RWPE2 (cell line): ENCODE data around the gene ST13.

Experiments
- ATAC-seq: fragments of 200-7000 bp; cut with Tn5 transposase; 3 replicates; pipeline ENCODE4 v1.9.1; 2021; ENCODE audit warnings: low read depth
- DNase-seq: peaks from one replicate; pipeline ENCODE4 v3.0.0-alpha.2; 2020; ENCODE audit warnings: low spot score
- H3K27ac ChIP-seq: fragments of 450-650 bp; 2 replicates; pipeline ENCODE4 v1.5.1; 2017; ENCODE audit warnings: mild to moderate bottlenecking; ENCODE audit not compliant: poor library complexity, severe bottlenecking
- H3K27me3 ChIP-seq: fragments of 250-450 bp; sonication (Bioruptor Pico); 2 replicates; pipeline ENCODE4 v1.5.1; 2021; ENCODE audit warnings: mild to moderate bottlenecking, moderate library complexity; ENCODE audit not compliant: insufficient read depth, poor library complexity, severe bottlenecking
- H3K36me3 ChIP-seq: fragments of 250-450 bp; sonication (Bioruptor Pico); 2 replicates; pipeline ENCODE4 v1.5.1; 2020; ENCODE audit warnings: low read depth, mild to moderate bottlenecking, moderate library complexity
- H3K4me1 ChIP-seq: fragments of 250-450 bp; sonication (Bioruptor Pico); 2 replicates; pipeline ENCODE4 v1.5.1; 2021; ENCODE audit warnings: mild to moderate bottlenecking, moderate library complexity; ENCODE audit not compliant: insufficient read depth, poor library complexity, severe bottlenecking
- H3K4me3 ChIP-seq: fragments of 250-450 bp; sonication (Bioruptor Pico); 2 replicates; pipeline ENCODE4 v1.5.1; 2021; ENCODE audit warnings: mild to moderate bottlenecking, moderate library complexity; ENCODE audit not compliant: severe bottlenecking
- H3K9me3 ChIP-seq: fragments of 250-450 bp; sonication (Bioruptor Pico); 2 replicates; pipeline ENCODE4 v1.5.1; 2021; ENCODE audit warnings: mild to moderate bottlenecking, moderate library complexity; ENCODE audit not compliant: severe bottlenecking
- TF ChIP-seq, protein P1 (sequence below): fragments of 450-650 bp; IDR thresholded peaks from one replicate; pipeline ENCODE4 v1.5.1; 2017; ENCODE audit warnings: mild to moderate bottlenecking, moderate library complexity; ENCODE audit not compliant: poor library complexity, severe bottlenecking

The ST13 gene

DNA sequence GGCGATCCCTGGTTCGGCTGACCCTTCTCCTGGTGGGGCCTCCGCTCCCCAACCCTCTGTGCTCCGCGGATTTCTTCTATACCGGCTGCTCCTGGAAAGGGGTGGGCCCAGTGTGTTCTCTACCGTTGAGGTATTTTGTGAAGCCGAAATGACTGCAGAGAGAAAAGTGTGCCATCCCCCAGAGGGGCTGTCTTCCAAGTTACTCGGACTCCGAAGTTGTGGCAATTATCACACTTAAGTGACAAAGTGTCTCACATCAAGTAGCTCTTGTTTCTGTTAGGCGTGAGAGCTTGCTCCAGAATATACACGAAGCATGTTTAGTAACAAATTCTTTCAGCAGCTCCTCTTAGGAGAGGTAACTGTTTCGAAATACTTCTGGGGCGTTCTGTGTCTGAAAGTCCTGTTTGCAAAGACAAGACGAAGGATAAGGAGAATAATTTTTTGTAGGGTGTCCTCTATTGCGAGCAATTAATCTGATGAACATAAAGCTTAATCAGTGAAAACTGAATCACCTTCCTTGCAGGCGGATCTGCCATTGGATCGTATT lies 943 bp upstream of the ST13 start:
- Histone ChIP-seq H3K4me1 (peaks cover 18% of the 10 kb centered on the region), H3K27ac (peak overlapping the region; percentile 78), H3K4me3 (peak overlapping the region; percentile 63), H3K9me3 (no peaks in the 10 kb centered on the region), H3K36me3 (peaks cover 33% of the 10 kb centered on the region), H3K27me3 (no peaks in the 10 kb centered on the region)
- TF ChIP-seq, protein P1, sequence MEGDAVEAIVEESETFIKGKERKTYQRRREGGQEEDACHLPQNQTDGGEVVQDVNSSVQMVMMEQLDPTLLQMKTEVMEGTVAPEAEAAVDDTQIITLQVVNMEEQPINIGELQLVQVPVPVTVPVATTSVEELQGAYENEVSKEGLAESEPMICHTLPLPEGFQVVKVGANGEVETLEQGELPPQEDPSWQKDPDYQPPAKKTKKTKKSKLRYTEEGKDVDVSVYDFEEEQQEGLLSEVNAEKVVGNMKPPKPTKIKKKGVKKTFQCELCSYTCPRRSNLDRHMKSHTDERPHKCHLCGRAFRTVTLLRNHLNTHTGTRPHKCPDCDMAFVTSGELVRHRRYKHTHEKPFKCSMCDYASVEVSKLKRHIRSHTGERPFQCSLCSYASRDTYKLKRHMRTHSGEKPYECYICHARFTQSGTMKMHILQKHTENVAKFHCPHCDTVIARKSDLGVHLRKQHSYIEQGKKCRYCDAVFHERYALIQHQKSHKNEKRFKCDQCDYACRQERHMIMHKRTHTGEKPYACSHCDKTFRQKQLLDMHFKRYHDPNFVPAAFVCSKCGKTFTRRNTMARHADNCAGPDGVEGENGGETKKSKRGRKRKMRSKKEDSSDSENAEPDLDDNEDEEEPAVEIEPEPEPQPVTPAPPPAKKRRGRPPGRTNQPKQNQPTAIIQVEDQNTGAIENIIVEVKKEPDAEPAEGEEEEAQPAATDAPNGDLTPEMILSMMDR: no peak
- DNase-seq (no peak), ATAC-seq (no peak; the same call in 2 of the 3 replicates)

DNA sequence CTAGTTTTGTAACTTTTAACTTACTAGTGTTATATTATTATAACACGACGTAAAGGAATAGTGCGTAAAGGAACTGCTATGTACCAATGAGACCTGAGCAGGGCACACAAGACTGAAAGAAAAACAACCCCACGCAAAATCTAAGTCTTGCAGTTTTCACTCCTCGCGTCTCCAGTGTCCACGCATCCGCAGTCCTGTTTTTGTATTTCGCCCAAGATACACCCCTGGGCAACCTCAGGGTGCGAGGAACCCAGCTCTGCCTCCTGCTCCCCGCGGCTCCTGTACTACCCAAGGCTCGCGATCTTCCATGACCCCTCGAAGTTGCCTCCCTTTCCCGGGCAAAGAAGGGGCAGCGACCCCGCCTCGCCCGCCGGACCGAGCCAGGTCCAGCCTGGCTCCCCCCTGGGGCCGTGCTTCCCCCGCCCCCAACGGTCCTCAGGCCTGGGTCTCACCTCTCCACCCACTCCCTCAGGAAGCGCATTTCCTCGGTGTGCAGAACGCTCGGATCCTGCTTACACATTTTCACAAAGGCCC lies 393 bp downstream of the ST13 start:
- Histone ChIP-seq H3K36me3 (peaks cover 20% of the 10 kb centered on the region), H3K4me3 (peak overlapping the region; percentile 63), H3K4me1 (peaks cover 18% of the 10 kb centered on the region), H3K9me3 (no peaks in the 10 kb centered on the region), H3K27ac (peak overlapping the region; percentile 78), H3K27me3 (no peaks in the 10 kb centered on the region)
- ATAC-seq (peak; percentile 37), DNase-seq (no peak)
- TF ChIP-seq, protein P1: no peak

DNA sequence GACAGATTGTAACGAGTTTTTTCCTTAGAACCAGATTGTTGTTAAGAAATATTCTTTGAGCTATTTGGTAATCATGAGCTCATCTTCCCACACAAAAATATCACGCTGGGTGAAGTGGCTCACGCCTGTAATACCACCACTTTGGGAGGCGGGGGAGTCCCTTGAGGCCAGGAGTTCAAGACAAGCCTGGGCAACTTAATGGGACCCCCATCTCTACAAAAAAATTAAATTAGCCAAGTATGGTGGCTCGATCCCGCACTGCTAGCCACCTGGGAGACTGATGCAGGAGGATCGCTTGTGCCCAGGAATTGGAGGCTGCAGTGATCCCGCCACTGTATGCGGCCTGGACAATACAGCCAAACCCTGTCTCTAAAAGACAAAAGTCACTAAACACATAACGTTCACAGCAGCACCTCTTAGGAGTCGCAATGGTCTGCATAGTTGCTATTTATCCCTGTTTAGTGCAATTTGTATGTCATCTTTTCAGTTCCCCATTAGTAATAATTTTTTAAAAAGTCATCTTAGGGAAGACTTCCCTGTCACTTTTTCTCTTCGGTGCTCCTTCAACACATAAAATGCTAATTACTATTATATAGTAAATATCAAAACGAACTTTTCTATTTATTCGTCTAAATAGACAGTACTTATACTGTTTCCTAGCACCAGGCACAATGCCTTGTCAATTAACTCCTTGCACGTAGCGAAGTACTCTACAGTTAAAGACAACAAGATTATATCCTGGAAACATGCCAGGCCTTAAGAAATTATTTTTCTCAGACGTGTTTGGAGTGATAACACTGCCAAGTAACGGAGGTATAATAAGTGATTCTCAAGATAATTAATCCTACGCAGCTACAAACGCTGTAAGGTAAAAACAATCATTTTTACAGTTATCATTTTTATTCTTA lies 1.1 kb downstream of the ST13 start:
- TF ChIP-seq, protein P1: no peak
- no peak for DNase-seq
- Histone ChIP-seq H3K36me3 (peaks cover 20% of the 10 kb centered on the region), H3K4me1 (peaks cover 18% of the 10 kb centered on the region), H3K4me3 (peak overlapping the region; percentile 63), H3K27me3 (no peaks in the 10 kb centered on the region), H3K9me3 (no peaks in the 10 kb centered on the region), H3K27ac (peak overlapping the region; percentile 78)
- ATAC-seq: no peak

DNA sequence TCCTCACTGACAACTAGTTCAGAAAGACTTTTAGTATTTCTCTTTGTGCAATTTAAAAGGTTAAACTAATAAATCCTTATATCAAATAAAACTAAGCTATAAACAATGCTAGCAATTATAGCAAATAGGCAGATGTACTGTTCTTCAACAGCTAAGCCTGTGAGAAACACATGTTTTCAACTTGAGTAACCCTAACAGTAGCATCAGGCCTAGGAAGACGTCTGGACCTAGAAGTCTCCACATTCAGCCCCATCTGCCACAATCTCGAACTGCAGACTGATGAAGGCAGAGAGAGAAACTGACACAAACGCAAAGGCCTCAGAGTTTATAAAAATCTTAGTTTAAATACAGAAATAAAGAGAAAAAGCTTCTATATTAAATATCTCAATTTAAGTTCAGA lies 2.5 kb downstream of the ST13 start:
- Histone ChIP-seq H3K4me3 (no peak overlapping the region), H3K4me1 (peaks cover 18% of the 10 kb centered on the region), H3K27me3 (no peaks in the 10 kb centered on the region), H3K36me3 (peaks cover 23% of the 10 kb centered on the region), H3K9me3 (no peaks in the 10 kb centered on the region), H3K27ac (peak overlapping the region; percentile 78)
- TF ChIP-seq, protein P1: no peak
- ATAC-seq (no peak), DNase-seq (no peak)
